Measurements from ENCODE around the gene UNC13C. TPM values are rescaled to one million over a fixed set of nuclear protein-coding genes. Genes with fewer than 3 reads are reported as not detected.
"Not testable (repeated sequence)": the region's sequence is repeated elsewhere in the genome, so short reads cannot be mapped to it uniquely, and the experiment has no call there.

Gene UNC13C
- total RNA-seq, 1 donor from 2014 or later = not detected

DNA sequence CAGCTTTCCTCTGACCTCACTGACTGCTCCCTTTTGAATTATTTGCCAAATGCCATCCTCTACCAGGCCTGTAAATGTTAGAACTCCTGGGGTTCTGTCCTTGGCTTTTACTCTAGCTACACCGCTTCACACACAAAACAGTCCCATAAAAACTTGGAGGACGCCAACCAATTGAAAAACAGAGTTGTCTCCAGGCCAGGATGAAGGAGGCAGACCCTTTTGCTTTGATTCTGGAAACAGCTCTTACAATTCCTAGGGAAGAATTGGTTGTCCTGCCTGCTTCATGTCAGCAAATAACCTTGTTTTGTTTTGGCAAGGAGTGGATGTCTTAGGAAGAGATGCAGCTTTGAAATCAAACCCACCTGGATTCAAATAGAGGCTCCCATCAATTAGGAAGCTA, 375.5 kb downstream of the UNC13C start:
- H3K4me3 Mint-ChIP-seq (ENCODE audit: low read depth) = no peak overlapping the region
- no peaks in the 10 kb centered on the region for H3K4me1 Mint-ChIP-seq (ENCODE audit: low read depth)
- intact Hi-C loops (cut with micrococcal nuclease) = no loop called here
- peaks cover 4% of the 10 kb centered on the region for H3K9me3 Mint-ChIP-seq
- no peaks in the 10 kb centered on the region for H3K27me3 Mint-ChIP-seq (ENCODE audit: low read depth)
- no peak for DNase-seq (ENCODE audit: low spot score)
- no peaks in the 10 kb centered on the region for H3K36me3 Mint-ChIP-seq (ENCODE audit: low read depth)
- H3K27ac Mint-ChIP-seq = no peak overlapping the region

DNA sequence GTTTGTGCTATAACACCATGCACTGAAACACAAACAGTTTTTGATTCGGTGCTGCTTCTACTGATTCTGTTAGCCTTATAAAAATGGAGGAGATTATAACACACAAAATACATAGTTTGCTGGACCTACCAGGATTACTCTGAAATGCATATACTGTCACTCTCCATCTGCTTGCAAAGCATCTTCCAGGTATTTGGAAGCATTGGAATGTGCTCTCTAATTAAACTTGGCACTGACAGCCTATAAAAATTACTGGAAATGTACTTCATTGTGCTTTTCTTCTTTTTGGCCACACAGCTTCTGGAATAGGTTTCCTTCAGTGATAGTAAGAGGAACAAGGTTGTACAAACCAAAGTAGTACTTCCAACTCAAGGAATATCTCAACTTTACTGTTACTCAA, 376.1 kb downstream of the UNC13C start:
- no peaks in the 10 kb centered on the region for H3K4me1 Mint-ChIP-seq (ENCODE audit: low read depth)
- DNase-seq (ENCODE audit: low spot score) = no peak
- H3K4me3 Mint-ChIP-seq (ENCODE audit: low read depth) = no peak overlapping the region
- no peaks in the 10 kb centered on the region for H3K27me3 Mint-ChIP-seq (ENCODE audit: low read depth)
- H3K27ac Mint-ChIP-seq = no peak overlapping the region
- intact Hi-C loops (cut with micrococcal nuclease) = no loop called here
- H3K36me3 Mint-ChIP-seq (ENCODE audit: low read depth) = no peaks in the 10 kb centered on the region
- peaks cover 9% of the 10 kb centered on the region for H3K9me3 Mint-ChIP-seq

DNA sequence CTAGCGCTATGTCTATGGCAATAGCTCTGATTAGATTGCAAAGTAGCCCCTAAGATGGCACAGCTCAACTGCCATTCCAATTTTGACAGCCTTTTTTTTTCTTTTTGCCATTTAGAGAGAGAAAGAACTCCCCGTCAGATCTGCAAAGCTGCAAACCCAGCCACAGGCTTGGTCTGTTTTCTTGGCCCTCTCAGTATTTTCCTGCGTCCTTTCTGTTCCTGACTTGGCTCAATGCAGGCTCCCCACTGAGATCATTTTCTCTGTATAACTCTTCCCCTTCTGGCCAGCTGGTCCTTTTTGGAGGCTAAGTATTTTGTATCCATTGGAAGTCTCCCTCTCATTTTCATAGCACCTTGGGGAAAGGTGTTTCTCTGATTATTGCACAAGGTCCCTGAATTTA, 386.7 kb downstream of the UNC13C start:
- Mint-ChIP-seq H3K4me1 (ENCODE audit: low read depth) (no peaks in the 10 kb centered on the region), H3K27me3 (ENCODE audit: low read depth) (no peaks in the 10 kb centered on the region), H3K4me3 (ENCODE audit: low read depth) (no peak overlapping the region), H3K36me3 (ENCODE audit: low read depth) (no peaks in the 10 kb centered on the region), H3K9me3 (peaks cover 23% of the 10 kb centered on the region), H3K27ac (no peak overlapping the region)
- intact Hi-C loops (cut with micrococcal nuclease) = no loop called here
- no peak for DNase-seq (ENCODE audit: low spot score)

DNA sequence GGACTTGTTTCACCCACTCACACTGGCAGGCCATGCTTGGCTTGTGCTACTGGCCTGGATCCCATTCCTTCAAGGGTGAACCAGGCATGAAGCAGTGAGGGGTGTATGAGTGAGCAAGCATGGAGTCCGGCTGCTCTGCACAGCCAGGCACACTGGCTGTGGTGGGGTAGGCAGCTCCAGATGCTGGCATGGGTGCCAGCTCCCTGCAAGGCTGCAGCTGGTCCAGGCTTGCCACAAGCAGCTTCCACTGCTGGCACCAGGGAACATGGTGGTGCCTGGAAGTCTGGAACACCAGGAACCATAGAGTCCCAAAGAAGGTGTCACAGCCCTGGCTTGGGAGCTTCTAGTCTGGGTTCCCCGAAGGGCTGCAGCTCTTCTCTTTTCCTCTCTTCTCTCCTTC, 395.1 kb downstream of the UNC13C start:
- intact Hi-C loops (cut with micrococcal nuclease) = no loop called here
- Mint-ChIP-seq H3K27me3 (ENCODE audit: low read depth) (no peaks in the 10 kb centered on the region), H3K4me1 (ENCODE audit: low read depth) (no peaks in the 10 kb centered on the region), H3K9me3 (no peaks in the 10 kb centered on the region), H3K4me3 (ENCODE audit: low read depth) (no peak overlapping the region), H3K27ac (no peak overlapping the region), H3K36me3 (ENCODE audit: low read depth) (no peaks in the 10 kb centered on the region)
- DNase-seq (ENCODE audit: low spot score) = no peak

DNA sequence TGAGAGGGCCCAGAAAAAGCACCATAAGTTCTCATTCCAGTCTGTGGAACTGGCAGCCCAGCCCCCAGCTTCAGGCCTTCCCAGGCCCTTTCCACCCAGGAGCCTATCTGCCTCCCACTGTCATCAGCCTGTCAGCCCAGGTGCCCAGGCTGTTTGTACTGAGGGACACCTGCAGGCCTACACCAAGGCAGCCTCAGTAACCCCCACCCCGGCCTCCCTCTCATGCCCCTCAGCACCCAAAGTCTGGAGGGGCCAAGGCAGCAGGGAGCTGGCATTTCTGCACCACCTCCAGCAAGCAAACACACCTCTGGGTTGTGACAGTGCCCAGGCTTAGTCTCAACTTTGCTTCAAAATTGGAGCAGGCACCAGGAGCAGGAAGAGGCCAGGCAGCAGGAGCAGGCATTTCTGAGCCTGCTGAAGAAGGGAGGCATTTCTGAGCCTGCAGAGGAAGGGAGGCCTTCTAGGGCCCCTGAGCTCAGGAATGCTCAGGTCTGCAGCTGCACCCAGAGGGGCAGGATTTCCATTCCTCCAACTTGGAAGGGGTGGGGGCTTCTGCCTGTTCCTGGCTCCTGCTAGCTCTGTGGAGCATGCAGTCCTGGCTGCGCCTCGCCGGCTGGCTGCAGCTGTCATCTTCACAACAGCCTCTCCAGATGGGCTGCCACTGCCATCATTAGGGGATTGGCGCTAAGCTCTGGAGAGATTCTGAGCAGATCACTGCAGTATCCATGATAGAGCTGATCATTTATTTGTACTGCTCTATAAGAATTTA, 396.1 kb downstream of the UNC13C start:
- Mint-ChIP-seq H3K27ac (no peak overlapping the region), H3K4me1 (ENCODE audit: low read depth) (no peaks in the 10 kb centered on the region), H3K4me3 (ENCODE audit: low read depth) (no peak overlapping the region), H3K27me3 (ENCODE audit: low read depth) (no peaks in the 10 kb centered on the region), H3K36me3 (ENCODE audit: low read depth) (no peaks in the 10 kb centered on the region), H3K9me3 (no peaks in the 10 kb centered on the region)
- DNase-seq (ENCODE audit: low spot score) = no peak
- intact Hi-C loops (cut with micrococcal nuclease) = no loop called here

DNA sequence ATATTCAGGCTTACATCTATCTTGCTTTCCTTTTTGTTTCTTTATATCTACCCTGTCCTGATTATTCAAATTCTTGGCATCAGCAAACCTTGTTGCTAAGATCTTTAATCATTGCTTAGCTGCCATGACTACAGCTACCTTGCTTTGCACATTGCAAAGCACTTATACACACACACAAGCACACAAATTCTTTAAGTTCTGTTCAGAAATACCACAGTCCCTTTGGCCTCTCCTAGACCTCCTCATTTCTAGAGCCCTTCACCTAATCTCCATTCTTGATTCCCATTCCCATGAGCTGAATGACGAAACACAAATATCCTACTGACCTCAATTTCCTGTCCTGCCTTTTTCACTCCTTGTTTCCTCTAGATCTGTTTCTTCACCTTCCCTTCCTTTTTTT, 409.6 kb downstream of the UNC13C start:
- H3K36me3 Mint-ChIP-seq (ENCODE audit: low read depth) = no peaks in the 10 kb centered on the region
- no peaks in the 10 kb centered on the region for H3K4me1 Mint-ChIP-seq (ENCODE audit: low read depth)
- H3K4me3 Mint-ChIP-seq (ENCODE audit: low read depth) = no peak overlapping the region
- DNase-seq (ENCODE audit: low spot score) = no peak
- H3K27me3 Mint-ChIP-seq (ENCODE audit: low read depth) = no peaks in the 10 kb centered on the region
- H3K9me3 Mint-ChIP-seq = no peaks in the 10 kb centered on the region
- intact Hi-C loops (cut with micrococcal nuclease) = no loop called here
- H3K27ac Mint-ChIP-seq = no peak overlapping the region

DNA sequence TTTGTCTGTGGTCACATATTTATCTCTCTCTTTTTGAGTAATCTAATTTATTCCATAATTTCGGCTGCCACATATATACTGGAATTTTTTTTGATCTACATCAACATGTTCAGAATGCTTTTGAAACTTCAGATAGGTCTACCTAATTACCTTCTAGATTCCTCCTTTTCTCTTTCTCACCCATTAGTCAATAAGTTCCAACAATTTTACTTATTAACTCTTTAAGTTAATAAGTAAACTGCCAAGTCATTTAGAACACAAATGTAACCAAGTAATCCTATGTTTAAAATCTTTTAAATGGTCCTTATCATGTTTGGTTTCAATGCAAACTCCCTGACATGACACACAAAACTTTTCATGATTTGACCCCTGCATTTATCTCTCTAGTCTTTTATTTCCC, 410.5 kb downstream of the UNC13C start:
- no peaks in the 10 kb centered on the region for H3K27me3 Mint-ChIP-seq (ENCODE audit: low read depth)
- no peak overlapping the region for H3K27ac Mint-ChIP-seq
- DNase-seq (ENCODE audit: low spot score) = no peak
- no peak overlapping the region for H3K4me3 Mint-ChIP-seq (ENCODE audit: low read depth)
- no peaks in the 10 kb centered on the region for H3K9me3 Mint-ChIP-seq
- intact Hi-C loops (cut with micrococcal nuclease) = no loop called here
- no peaks in the 10 kb centered on the region for H3K36me3 Mint-ChIP-seq (ENCODE audit: low read depth)
- no peaks in the 10 kb centered on the region for H3K4me1 Mint-ChIP-seq (ENCODE audit: low read depth)

DNA sequence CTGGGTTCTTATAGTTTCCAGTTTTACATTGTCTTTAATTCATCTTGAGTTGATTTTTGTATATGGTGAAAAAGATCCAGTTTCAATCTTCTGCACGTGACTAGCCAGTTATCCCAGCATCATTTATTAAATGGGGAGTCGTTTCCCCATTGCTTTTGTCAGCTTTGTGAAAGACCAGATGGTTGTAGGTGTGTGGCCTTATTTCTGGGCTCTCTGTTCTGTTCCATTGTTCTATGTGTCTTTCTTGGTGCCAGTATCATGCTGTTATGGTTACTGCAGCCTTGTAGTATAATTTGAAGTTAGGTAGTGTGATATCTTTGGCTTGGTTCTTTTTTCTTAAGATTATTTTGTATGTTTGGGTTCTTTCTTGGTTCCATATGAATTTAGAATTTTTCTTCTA, 432.2 kb downstream of the UNC13C start:
- no peak for DNase-seq (ENCODE audit: low spot score)
- intact Hi-C loops (cut with micrococcal nuclease) = no loop called here
- H3K27ac Mint-ChIP-seq = no peak overlapping the region
- no peaks in the 10 kb centered on the region for H3K4me1 Mint-ChIP-seq (ENCODE audit: low read depth)
- H3K27me3 Mint-ChIP-seq (ENCODE audit: low read depth) = no peaks in the 10 kb centered on the region
- H3K9me3 Mint-ChIP-seq = no peaks in the 10 kb centered on the region
- H3K4me3 Mint-ChIP-seq (ENCODE audit: low read depth) = no peak overlapping the region
- no peaks in the 10 kb centered on the region for H3K36me3 Mint-ChIP-seq (ENCODE audit: low read depth)

DNA sequence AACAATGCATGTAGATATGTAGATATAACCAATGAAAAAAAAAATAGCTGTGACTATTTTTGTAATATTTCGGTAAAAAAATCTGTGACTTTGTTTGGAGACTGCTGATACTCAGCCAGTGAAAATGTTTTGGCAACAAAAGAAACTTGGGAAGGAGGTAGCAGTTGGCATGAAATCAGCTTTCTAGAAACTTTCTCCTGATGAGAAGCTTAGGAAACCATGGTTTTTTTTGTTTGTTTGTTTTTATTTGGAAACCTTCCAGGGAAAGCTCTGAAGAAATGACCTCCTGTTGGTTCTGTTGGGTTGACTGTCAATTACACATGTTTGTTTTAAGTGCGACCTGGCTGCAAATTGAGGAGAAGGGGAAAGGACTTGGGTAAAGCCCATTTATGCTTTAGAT, 445.9 kb downstream of the UNC13C start:
- H3K4me1 Mint-ChIP-seq (ENCODE audit: low read depth) = no peaks in the 10 kb centered on the region
- no peak for DNase-seq (ENCODE audit: low spot score)
- intact Hi-C loops (cut with micrococcal nuclease) = no loop called here
- H3K27me3 Mint-ChIP-seq (ENCODE audit: low read depth) = no peaks in the 10 kb centered on the region
- H3K9me3 Mint-ChIP-seq = peaks cover 10% of the 10 kb centered on the region
- no peaks in the 10 kb centered on the region for H3K36me3 Mint-ChIP-seq (ENCODE audit: low read depth)
- no peak overlapping the region for H3K4me3 Mint-ChIP-seq (ENCODE audit: low read depth)
- H3K27ac Mint-ChIP-seq = no peak overlapping the region

DNA sequence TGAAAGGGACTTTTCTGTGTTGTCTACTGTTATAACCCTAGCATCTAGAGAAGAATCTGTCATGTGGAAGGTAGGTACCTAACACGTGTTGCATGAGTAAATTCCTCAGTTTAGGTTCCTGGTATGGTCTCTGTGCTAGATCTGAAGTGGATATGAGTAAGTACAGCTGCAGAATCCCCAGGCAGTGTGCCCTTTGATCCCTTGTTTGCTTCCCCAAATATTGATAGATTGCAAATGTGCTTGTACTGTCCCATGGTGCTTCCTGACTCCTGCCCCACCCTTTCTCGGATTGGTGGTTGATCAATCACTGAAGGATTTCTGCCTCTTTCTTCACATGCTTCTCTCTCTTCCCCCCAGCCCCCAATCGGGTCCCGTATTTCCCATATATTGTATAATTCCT, 450.4 kb downstream of the UNC13C start:
- Mint-ChIP-seq H3K27ac (no peak overlapping the region), H3K36me3 (ENCODE audit: low read depth) (no peaks in the 10 kb centered on the region), H3K4me3 (ENCODE audit: low read depth) (no peak overlapping the region), H3K9me3 (peaks cover 21% of the 10 kb centered on the region), H3K4me1 (ENCODE audit: low read depth) (no peaks in the 10 kb centered on the region), H3K27me3 (ENCODE audit: low read depth) (no peaks in the 10 kb centered on the region)
- no peak for DNase-seq (ENCODE audit: low spot score)
- intact Hi-C loops (cut with micrococcal nuclease) = no loop called here

DNA sequence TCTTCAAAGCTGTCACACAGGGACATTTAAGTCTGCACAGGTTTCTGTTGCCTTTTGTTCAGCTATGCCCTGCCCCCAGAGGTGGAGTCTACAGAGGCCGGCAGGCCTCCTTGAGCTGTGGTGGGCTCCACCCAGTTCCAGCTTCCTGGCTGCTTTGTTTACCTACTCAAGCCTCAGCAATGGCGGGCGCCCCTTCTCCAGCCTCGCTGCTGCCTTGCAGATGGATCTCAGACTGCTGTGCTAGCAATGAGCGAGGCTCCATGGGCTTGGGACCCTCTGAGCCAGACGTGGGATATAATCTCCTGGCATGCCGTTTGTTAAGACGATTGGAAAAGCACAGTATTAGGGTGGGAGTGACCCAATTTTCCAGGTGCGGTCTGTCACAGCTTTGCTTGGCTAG, 472.0 kb downstream of the UNC13C start:
- peaks cover 56% of the 10 kb centered on the region for H3K9me3 Mint-ChIP-seq
- H3K27me3 Mint-ChIP-seq (ENCODE audit: low read depth); intact Hi-C loops (cut with micrococcal nuclease); H3K4me3 Mint-ChIP-seq (ENCODE audit: low read depth); H3K36me3 Mint-ChIP-seq (ENCODE audit: low read depth); DNase-seq (ENCODE audit: low spot score); H3K27ac Mint-ChIP-seq; H3K4me1 Mint-ChIP-seq (ENCODE audit: low read depth): not testable (repeated sequence)

DNA sequence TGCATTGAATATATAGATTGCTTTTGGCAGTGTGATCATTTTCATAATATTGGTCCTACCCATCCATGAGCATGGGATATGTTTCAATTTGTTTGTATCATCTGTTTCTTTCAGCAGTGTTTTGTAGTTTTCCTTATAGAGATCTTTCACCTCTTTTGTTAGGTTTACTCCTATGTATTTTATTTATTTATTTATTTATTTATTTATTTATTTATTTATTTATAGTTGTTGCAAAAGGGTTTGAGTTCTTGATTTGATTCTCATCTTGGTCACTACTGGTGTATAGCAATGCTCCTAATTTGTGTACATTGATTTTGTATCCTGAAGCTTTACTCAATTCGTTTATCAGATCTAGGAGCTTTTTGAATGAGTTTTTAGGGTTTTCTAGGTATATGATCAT, 478.2 kb downstream of the UNC13C start:
- H3K36me3 Mint-ChIP-seq (ENCODE audit: low read depth) = no peaks in the 10 kb centered on the region
- no peak overlapping the region for H3K4me3 Mint-ChIP-seq (ENCODE audit: low read depth)
- no peak for DNase-seq (ENCODE audit: low spot score)
- no peaks in the 10 kb centered on the region for H3K4me1 Mint-ChIP-seq (ENCODE audit: low read depth)
- H3K9me3 Mint-ChIP-seq = peaks cover 55% of the 10 kb centered on the region
- intact Hi-C loops (cut with micrococcal nuclease) = no loop called here
- H3K27ac Mint-ChIP-seq = no peak overlapping the region
- H3K27me3 Mint-ChIP-seq (ENCODE audit: low read depth) = no peaks in the 10 kb centered on the region

DNA sequence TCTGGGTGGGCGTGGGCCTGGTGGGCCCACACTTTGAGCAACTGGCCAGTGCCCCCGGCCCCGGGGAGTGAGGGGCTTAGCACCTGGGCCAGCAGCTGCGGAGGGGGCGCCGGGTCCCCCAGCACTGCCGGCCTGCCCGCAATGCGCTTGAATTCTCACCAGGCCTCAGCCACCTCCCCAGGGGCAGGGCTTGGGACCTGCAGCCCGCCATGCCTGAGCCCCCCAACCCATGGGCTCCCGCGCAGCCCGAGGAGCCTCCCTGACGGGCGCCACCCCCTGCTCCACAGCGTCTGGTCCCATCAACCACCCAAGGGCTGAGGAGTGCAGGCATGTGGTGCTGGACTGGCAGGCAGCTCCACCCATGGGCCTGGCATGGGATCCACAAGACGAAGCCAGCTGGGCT, 484.3 kb downstream of the UNC13C start:
- Mint-ChIP-seq H3K4me1 (ENCODE audit: low read depth) (no peaks in the 10 kb centered on the region), H3K27ac (no peak overlapping the region), H3K9me3 (peaks cover 31% of the 10 kb centered on the region), H3K4me3 (ENCODE audit: low read depth) (no peak overlapping the region), H3K27me3 (ENCODE audit: low read depth) (no peaks in the 10 kb centered on the region), H3K36me3 (ENCODE audit: low read depth) (no peaks in the 10 kb centered on the region)
- DNase-seq (ENCODE audit: low spot score) = no peak
- intact Hi-C loops (cut with micrococcal nuclease) = no loop called here

DNA sequence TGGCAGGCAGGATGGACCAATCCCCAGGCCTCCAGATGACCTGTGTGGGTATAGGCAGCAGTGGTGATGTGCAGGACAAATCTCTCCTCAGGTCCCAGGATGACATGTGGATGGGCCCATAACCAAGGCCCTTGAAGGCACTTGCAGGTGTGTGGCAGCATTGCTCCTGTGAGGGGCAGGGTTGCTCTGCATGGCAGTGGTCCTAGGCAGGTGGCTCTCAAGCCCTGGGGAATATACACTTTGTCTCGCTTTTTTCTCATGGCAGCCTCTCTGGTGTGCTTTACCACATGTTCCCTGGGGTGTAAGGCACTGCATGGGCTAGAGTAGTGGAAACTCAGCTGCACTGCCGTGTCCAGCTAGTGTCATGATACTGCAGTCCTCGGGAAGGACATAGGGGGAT, 503.6 kb downstream of the UNC13C start:
- Mint-ChIP-seq H3K36me3 (ENCODE audit: low read depth) (no peaks in the 10 kb centered on the region), H3K27me3 (ENCODE audit: low read depth) (no peaks in the 10 kb centered on the region), H3K27ac (no peak overlapping the region), H3K4me3 (ENCODE audit: low read depth) (no peak overlapping the region), H3K9me3 (peaks cover 17% of the 10 kb centered on the region), H3K4me1 (ENCODE audit: low read depth) (no peaks in the 10 kb centered on the region)
- no peak for DNase-seq (ENCODE audit: low spot score)
- intact Hi-C loops (cut with micrococcal nuclease) = no loop called here
